HG02759 (cell line): ENCODE results near the gene HDAC2.
A peak's percentile ranks its signal among the peaks of the same experiment; 100 is the strongest.
"Not testable (repeated sequence)": the region's sequence is repeated elsewhere in the genome, so short reads cannot be mapped to it uniquely, and the experiment has no call there.

ENCODE experiments used
- ATAC-seq: cut with Tn5 transposase; IDR thresholded peaks from one replicate; pipeline ENCODE4 v1.9.1; 2021; ENCODE audit warnings: mild to moderate bottlenecking, moderate library complexity; ENCODE audit not compliant: unreplicated experiment

HDAC2 gene

GRCh38 chr6:113920663-113921267, 50.2 kb downstream of the HDAC2 start:
- peak; percentile 80 for ATAC-seq

- ATAC-seq: not testable (repeated sequence)
These were observed 60.7 kb downstream of the HDAC2 start for GRCh38 chr6:113910285-113910684.

GRCh38 chr6:113909224-113909856, 61.6 kb downstream of the HDAC2 start:
- no peak for ATAC-seq

GRCh38 chr6:113908801-113909200, 62.1 kb downstream of the HDAC2 start:
- ATAC-seq: no peak

- no peak for ATAC-seq
These were observed 63.7 kb downstream of the HDAC2 start for GRCh38 chr6:113907102-113907815.

- no peak for ATAC-seq
These were observed 67.2 kb downstream of the HDAC2 start for GRCh38 chr6:113903666-113904330.

GRCh38 chr6:113901482-113901881, 69.5 kb downstream of the HDAC2 start:
- ATAC-seq: no peak

- ATAC-seq: no peak
These were observed 76.0 kb downstream of the HDAC2 start for GRCh38 chr6:113894712-113895674.

GRCh38 chr6:113893866-113894265, 77.1 kb downstream of the HDAC2 start:
- ATAC-seq: no peak

GRCh38 chr6:113893451-113893850, 77.5 kb downstream of the HDAC2 start:
- ATAC-seq: no peak

GRCh38 chr6:113888956-113889630, 81.9 kb downstream of the HDAC2 start:
- ATAC-seq: no peak

GRCh38 chr6:113888493-113888892, 82.5 kb downstream of the HDAC2 start:
- no peak for ATAC-seq

- no peak for ATAC-seq
These were observed 84.4 kb downstream of the HDAC2 start for GRCh38 chr6:113886512-113886911.

GRCh38 chr6:113884011-113884410, 86.9 kb downstream of the HDAC2 start:
- ATAC-seq: no peak
